ENCODE results near the gene TTC33.
"Not testable (repeated sequence)": the region's sequence is repeated elsewhere in the genome, so short reads cannot be mapped to it uniquely, and the experiment has no call there.

Gene TTC33

GRCh38 chr5:40653221-40654022 lies 102.3 kb downstream of the TTC33 start:
- no peak for DNase-seq (ENCODE audit: low read depth)

- no peak for DNase-seq (ENCODE audit: low read depth)
Observed at GRCh38 chr5:40652441-40653220, 103.1 kb downstream of the TTC33 start.

GRCh38 chr5:40651201-40651600 lies 104.6 kb downstream of the TTC33 start:
- no peak for DNase-seq (ENCODE audit: low read depth)

GRCh38 chr5:40649463-40650030 lies 106.2 kb downstream of the TTC33 start:
- no peak for DNase-seq (ENCODE audit: low read depth)

- no peak for DNase-seq (ENCODE audit: low read depth)
Observed at GRCh38 chr5:40648150-40648549, 107.6 kb downstream of the TTC33 start.

- DNase-seq (ENCODE audit: low read depth): no peak
Observed at GRCh38 chr5:40646266-40646665, 109.5 kb downstream of the TTC33 start.

DNA sequence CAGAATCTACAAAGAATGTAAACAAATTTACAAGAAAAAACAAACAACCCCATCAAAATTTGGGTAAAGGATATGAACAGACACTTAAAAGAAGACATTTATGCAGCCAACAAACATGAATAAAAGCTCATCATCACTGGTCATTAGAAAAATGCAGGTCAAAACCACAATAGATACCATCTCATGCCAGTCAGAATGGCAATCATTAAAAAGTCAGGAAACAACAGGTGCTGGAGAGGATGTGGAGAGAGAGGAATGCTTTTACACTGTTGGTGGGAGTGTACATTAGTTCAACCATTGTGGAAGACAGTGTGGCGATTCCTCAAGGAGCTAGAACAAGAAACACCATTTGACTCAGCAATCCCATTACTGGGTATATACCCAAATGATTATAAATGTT lies 116.2 kb downstream of the TTC33 start:
- not testable (repeated sequence) for DNase-seq (ENCODE audit: low read depth)

GRCh38 chr5:40634593-40634992 lies 121.2 kb downstream of the TTC33 start:
- DNase-seq (ENCODE audit: low read depth): no peak

GRCh38 chr5:40634154-40634553 lies 121.6 kb downstream of the TTC33 start:
- no peak for DNase-seq (ENCODE audit: low read depth)

GRCh38 chr5:40631236-40631635 lies 124.5 kb downstream of the TTC33 start:
- DNase-seq (ENCODE audit: low read depth): no peak

GRCh38 chr5:40630126-40630525 lies 125.6 kb downstream of the TTC33 start:
- no peak for DNase-seq (ENCODE audit: low read depth)

- no peak for DNase-seq (ENCODE audit: low read depth)
Observed at GRCh38 chr5:40628407-40628806, 127.4 kb downstream of the TTC33 start.

- DNase-seq (ENCODE audit: low read depth): no peak
Observed at GRCh38 chr5:40627706-40628105, 128.1 kb downstream of the TTC33 start.

GRCh38 chr5:40626801-40627200 lies 129.0 kb downstream of the TTC33 start:
- no peak for DNase-seq (ENCODE audit: low read depth)

GRCh38 chr5:40623480-40624420 lies 132.0 kb downstream of the TTC33 start:
- no peak for DNase-seq (ENCODE audit: low read depth)

- DNase-seq (ENCODE audit: low read depth): no peak
Observed at GRCh38 chr5:40622463-40623252, 133.1 kb downstream of the TTC33 start.

GRCh38 chr5:40619421-40619820 lies 136.3 kb downstream of the TTC33 start:
- DNase-seq (ENCODE audit: low read depth): no peak

- DNase-seq (ENCODE audit: low read depth): no peak
Observed at GRCh38 chr5:40618926-40619325, 136.8 kb downstream of the TTC33 start.

DNA sequence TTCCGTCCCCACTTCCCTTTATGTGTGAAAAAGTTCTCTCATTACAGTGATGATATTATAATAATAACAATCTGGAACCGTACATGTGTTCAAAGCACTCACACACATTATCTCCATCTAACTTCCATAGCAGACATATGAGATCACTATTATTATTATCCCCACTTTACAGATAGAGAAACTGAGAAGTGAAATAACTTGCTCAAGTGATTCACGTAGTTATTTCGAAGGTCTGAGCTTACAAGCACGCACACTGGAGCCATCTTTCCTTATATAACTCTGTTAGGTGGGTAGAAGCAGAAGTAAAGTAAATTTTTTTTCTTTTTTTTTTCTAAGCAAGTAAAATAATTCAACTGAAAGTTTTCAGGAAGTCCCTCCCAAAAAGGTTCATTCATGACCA lies 139.0 kb downstream of the TTC33 start:
- DNase-seq (ENCODE audit: low read depth): no peak

- DNase-seq (ENCODE audit: low read depth): no peak
Observed at GRCh38 chr5:40615586-40616170, 140.1 kb downstream of the TTC33 start.

Measured in activated gamma-delta T cell treated with anti-CD3 and anti-CD28 coated beads, Interleukin-2, amount 50 U/mL, for 16 hours (primary cell).